Stomach (tissue), 9 donors: ENCODE data around the gene IQCE. TPM values are rescaled to one million over a fixed set of nuclear protein-coding genes. Genes with fewer than 3 reads are reported as not detected.

Source experiments
- DNase-seq, 2 donors: peaks; one replicate each; pipeline versions ENCODE4 v3.0.0 to v3.0.0-alpha.2; 2013 to 2019
- H3K27ac ChIP-seq, 5 donors: fragments of 200-600 bp in 4 of 5; sonication (generic) in 4 of 5; one replicate each; pipeline ENCODE4 v1.5.1; 2013 to 2019; ENCODE audit warnings: mild to moderate bottlenecking in 1 of 5, moderate library complexity in 1 of 5
- H3K27me3 ChIP-seq, 3 donors: fragments of 200-600 bp; sonication (generic); one replicate each; pipeline ENCODE4 v1.5.1; 2017 to 2019; ENCODE audit warnings: mixed run types in 1 of 3
- H3K36me3 ChIP-seq, 4 donors: fragments of 200-600 bp; sonication (generic); 1 replicate in 3 of 4; 2 replicates in 1 of 4; pipeline ENCODE4 v1.5.1; 2016 to 2019
- H3K4me1 ChIP-seq, 4 donors: fragments of 200-600 bp; sonication (generic); one replicate each; pipeline ENCODE4 v1.5.1; 2016 to 2019
- H3K4me3 ChIP-seq, 4 donors: fragments of 200-600 bp; sonication (generic) in 3 of 4; one replicate each; pipeline ENCODE4 v1.5.1; 2016 to 2019; ENCODE audit warnings: mild to moderate bottlenecking in 1 of 4
- H3K9me3 ChIP-seq, 4 donors: fragments of 200-600 bp; sonication (generic); one replicate each; pipeline ENCODE4 v1.5.1; 2016 to 2019
- EP300 ChIP-seq: sonication (generic); formaldehyde crosslinking; IDR thresholded peaks from one replicate; pipeline ENCODE4 v1.6.1; 2017; ENCODE audit warnings: antibody characterized with exemption
- POLR2A ChIP-seq, 4 donors: fragments of 450-650 bp; IDR thresholded peaks; one replicate each; pipeline ENCODE4 v1.6.1; 2016; ENCODE audit warnings: antibody characterized with exemption in 4 of 4, control low read depth in 2 of 4, mild to moderate bottlenecking in 1 of 4, moderate library complexity in 1 of 4
- POLR2AphosphoS5 ChIP-seq, 3 donors: sonication (generic); formaldehyde crosslinking; IDR thresholded peaks; one replicate each; pipeline ENCODE4 v1.6.1; 2016; ENCODE audit warnings: antibody characterized with exemption in 3 of 3
- WGBS, 5 donors: extraction: QIAGEN DNeasy Blood & Tissue Kit in 3 of 5; methylation state at CpG; one replicate each; pipeline versions ENCODE4 v1.1.5 to v1.1.7; 2013 to 2018; 5-methylcytosine and 5-hydroxymethylcytosine counted together
- intact Hi-C: fragments of 100-400 bp; cut with DNase I; formaldehyde crosslinking; loops from one replicate; pipeline ENCODE4 v1.15.1; 2023; ENCODE audit warnings: low total_unique reads
- polyA plus RNA-seq, 3 donors: library from polyadenylated mRNA; stranded (reverse); fragments of 200-250 nt; gene quantifications; one replicate each; pipeline ENCODE4 v1.2.3, GENCODE V29; 2013
- total RNA-seq, 5 donors: library from RNA; depleted of rRNA; stranded (reverse); fragments of >200 nt; gene quantifications; one replicate each; pipeline versions ENCODE4 v1.1.0 to v1.2.3, GENCODE V29; 2014 to 2016
- TF ChIP-seq, protein P1 (sequence below), 7 experiments: fragments of 450-650 bp in 4 of 7; fragments of 200-600 bp in 3 of 7; sonication (generic) in 3 of 7; IDR thresholded peaks; one replicate each; pipeline ENCODE4 v1.5.1; 2016 to 2019; ENCODE audit warnings: antibody characterized with exemption in 7 of 7, control low read depth in 2 of 7, mild to moderate bottlenecking in 1 of 7
- donor health status: healthy with polysubstance abuse.
- donor health status: Bipolar disorder and iron deficiency.
- donor health status: healthy.

Gene IQCE
- total and polyA plus RNA-seq, 8 donors, result 1.8 to 248 (median 10.9) TPM

DNA sequence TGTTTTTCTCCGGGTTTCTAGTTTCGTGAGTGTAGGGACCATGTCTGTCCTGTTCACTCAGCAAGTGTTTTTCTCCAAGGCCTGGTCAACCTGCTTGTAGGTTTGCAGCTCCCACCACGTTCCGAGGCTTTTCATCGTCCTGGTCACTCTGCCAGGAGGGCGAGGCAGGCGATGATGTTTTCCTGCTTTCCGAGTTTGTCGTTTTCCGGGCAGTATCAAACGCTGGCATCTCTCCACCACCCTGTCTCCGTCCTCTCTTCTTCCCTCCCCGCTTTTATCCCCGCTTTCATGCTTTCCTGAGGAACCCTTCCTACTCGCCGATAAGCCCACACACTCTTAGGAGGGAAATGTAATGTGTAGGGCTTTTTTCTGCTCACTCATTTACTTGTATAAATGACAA, 11.2 kb downstream of the IQCE start:
- Histone ChIP-seq H3K4me1 (peaks cover 0 to 34% (median 8%) of the 10 kb centered on the region in 4 donors), H3K27me3 (no peaks in the 10 kb centered on the region), H3K9me3 (no peaks in the 10 kb centered on the region), H3K27ac (no peak overlapping the region), H3K4me3 (no peak overlapping the region), H3K36me3 (peaks cover 11 to 37% (median 27%) of the 10 kb centered on the region in 4 donors)
- DNase-seq, result no peak
- intact Hi-C loops, result no loop called here
- TF ChIP-seq, protein P1, sequence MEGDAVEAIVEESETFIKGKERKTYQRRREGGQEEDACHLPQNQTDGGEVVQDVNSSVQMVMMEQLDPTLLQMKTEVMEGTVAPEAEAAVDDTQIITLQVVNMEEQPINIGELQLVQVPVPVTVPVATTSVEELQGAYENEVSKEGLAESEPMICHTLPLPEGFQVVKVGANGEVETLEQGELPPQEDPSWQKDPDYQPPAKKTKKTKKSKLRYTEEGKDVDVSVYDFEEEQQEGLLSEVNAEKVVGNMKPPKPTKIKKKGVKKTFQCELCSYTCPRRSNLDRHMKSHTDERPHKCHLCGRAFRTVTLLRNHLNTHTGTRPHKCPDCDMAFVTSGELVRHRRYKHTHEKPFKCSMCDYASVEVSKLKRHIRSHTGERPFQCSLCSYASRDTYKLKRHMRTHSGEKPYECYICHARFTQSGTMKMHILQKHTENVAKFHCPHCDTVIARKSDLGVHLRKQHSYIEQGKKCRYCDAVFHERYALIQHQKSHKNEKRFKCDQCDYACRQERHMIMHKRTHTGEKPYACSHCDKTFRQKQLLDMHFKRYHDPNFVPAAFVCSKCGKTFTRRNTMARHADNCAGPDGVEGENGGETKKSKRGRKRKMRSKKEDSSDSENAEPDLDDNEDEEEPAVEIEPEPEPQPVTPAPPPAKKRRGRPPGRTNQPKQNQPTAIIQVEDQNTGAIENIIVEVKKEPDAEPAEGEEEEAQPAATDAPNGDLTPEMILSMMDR (IDR thresholded peaks at IDR 0.05), result no peak
- no peak for TF ChIP-seq POLR2AphosphoS5 (IDR thresholded peaks at IDR 0.05)
- TF ChIP-seq POLR2A (IDR thresholded peaks at IDR 0.05), result no peak
- TF ChIP-seq EP300, result no peak
- 69 to 74% (median 72%) methylated on average over 14 to 16 of the region's 16 CpGs for WGBS, 5 donors

DNA sequence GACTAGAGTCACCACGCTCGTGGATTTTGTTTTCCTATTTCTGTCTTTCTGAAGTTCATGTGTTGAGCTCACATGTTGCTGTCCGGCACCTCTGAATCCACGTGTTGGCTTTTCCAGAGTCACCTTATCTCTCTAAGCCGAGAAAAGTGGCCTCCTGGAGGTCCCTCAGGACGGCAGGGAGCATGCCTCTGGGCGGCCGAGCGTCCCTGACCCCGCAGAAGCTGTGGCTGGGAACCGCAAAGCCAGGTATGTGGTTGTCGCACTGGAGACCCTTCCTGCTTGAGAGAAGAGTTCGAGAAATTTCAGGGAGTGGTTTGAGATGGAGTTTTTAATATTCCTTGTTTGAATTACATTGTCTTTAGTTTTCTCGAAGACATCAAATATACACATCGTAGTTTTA, 12.6 kb downstream of the IQCE start:
- DNase-seq, result peak in 1 of 2 donors; percentile 30
- TF ChIP-seq POLR2A (IDR thresholded peaks at IDR 0.05), result no peak
- no peak for TF ChIP-seq POLR2AphosphoS5 (IDR thresholded peaks at IDR 0.05)
- TF ChIP-seq, protein P1 (IDR thresholded peaks at IDR 0.05), result no peak
- TF ChIP-seq EP300, result no peak

DNA sequence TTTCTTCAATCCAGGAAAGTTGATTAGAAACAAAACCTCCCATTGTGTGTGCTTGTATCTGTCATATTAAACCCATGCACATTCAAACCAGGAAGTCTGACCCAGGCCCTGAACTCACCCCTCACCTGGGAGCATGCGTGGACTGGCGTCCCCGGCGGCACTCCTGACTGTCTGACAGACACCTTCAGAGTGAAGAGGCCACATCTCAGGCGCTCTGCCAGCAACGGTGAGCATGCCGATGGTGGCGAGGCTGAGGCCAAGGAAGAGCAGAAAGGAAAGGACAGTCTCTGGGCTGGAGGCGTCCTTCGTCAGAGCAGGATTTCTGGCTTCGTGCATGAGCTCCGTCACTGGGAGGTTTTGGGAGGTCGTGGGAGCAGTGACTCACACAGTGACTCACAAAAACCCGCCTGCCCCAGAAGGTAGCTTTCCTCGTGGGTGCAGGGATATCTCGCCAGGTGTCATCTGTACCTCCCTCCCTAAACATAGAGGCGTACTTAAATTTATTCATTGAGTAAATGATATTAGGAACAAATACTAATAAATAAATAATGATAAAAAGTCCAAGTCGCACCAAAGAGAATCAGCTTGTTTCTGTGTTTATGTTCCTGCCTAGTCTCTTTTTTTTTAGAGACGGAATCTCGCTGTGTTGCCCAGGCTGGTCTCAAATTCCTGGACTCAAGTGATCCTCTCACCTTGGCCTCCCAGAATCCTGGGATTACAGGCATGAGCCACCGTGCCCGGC, 13.5 kb downstream of the IQCE start:
- intact Hi-C loops, result no loop called here
- Histone ChIP-seq H3K9me3 (no peaks in the 10 kb centered on the region), H3K4me1 (peaks cover 0 to 20% (median 6%) of the 10 kb centered on the region in 4 donors), H3K27ac (peak overlapping the region in 4 of 5 donors; percentile 21 to 68 (median 42)), H3K4me3 (no peak overlapping the region), H3K36me3 (peaks cover 11 to 57% (median 41%) of the 10 kb centered on the region in 4 donors), H3K27me3 (no peaks in the 10 kb centered on the region)
- TF ChIP-seq POLR2AphosphoS5 (IDR thresholded peaks at IDR 0.05), result peak in 1 of 3 donors; percentile 41
- TF ChIP-seq, protein P1 (IDR thresholded peaks at IDR 0.05), result no peak
- WGBS, 5 donors, result 38 to 56% (median 52%) methylated on average over 22 of the region's 22 CpGs
- peak; percentile 51 to 52 for DNase-seq

More for the DNA sequence above, 12.6 kb downstream of the IQCE start:
- intact Hi-C loops, result no loop called here
- Histone ChIP-seq H3K27ac (peak overlapping the region in 3 of 5 donors; percentile 18 to 68 (median 57)), H3K27me3 (no peaks in the 10 kb centered on the region), H3K9me3 (no peaks in the 10 kb centered on the region), H3K4me3 (no peak overlapping the region), H3K4me1 (peaks cover 0 to 28% (median 8%) of the 10 kb centered on the region in 4 donors), H3K36me3 (peaks cover 11 to 51% (median 40%) of the 10 kb centered on the region in 4 donors)
- 46 to 78% (median 59%) methylated on average over 15 of the region's 15 CpGs for WGBS, 5 donors

DNA sequence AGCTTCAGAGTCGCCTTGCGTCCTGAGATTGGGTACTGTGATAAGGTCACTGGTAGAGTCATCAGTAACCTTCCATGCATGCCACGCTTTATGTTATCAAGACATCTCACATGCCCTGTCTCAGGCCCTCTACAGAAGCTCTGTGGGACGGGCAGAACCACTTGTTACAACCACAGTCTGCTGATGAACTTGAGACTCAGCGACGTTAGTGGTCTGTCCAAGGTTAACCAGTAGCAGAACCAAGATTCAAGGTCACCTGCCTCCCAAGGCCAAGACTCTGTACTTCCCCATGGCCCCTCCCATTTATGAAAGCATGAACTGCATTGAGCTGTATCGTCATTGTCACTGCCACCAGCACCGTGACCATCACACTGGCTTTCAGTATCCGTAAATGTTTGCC, 15.0 kb downstream of the IQCE start:
- DNase-seq, result no peak
- H3K9me3 ChIP-seq, result no peaks in the 10 kb centered on the region
- H3K36me3 ChIP-seq, result peaks cover 11 to 65% (median 46%) of the 10 kb centered on the region in 4 donors
- H3K27ac ChIP-seq, result no peak overlapping the region
- intact Hi-C loops, result no loop called here
- peaks cover 0 to 10% (median 5%) of the 10 kb centered on the region in 4 donors for H3K4me1 ChIP-seq
- H3K27me3 ChIP-seq, result no peaks in the 10 kb centered on the region
- TF ChIP-seq EP300 (no peak), POLR2AphosphoS5 (IDR thresholded peaks at IDR 0.05) (no peak), POLR2A (IDR thresholded peaks at IDR 0.05) (no peak)
- TF ChIP-seq, protein P1 (IDR thresholded peaks at IDR 0.05), result no peak
- no peak overlapping the region for H3K4me3 ChIP-seq
- 86 to 95% (median 92%) methylated on average over 9 of the region's 9 CpGs for WGBS, 5 donors
